ENCODE data around the gene FIGN.

FIGN gene

GRCh38 chr2:163563336-163563735 is 172.5 kb downstream of the FIGN start:
- H3K27ac ChIP-seq (ENCODE audit: insufficient read depth, low read length, poor library complexity, severe bottlenecking): no peak overlapping the region
- DNase-seq: no peak
- H3K4me3 ChIP-seq (ENCODE audit: insufficient read depth, low read depth, low read length, poor library complexity, severe bottlenecking): no peak overlapping the region
- H3K9me3 ChIP-seq (ENCODE audit: control insufficient read depth, low read length): no peaks in the 10 kb centered on the region
- no peaks in the 10 kb centered on the region for H3K36me3 ChIP-seq (ENCODE audit: control insufficient read depth, insufficient read depth, low read length)
- H3K4me1 ChIP-seq (ENCODE audit: control insufficient read depth, insufficient read depth, low read length, poor library complexity, severe bottlenecking): no peaks in the 10 kb centered on the region
- no peaks in the 10 kb centered on the region for H3K27me3 ChIP-seq (replicated peaks; ENCODE audit: control insufficient read depth, insufficient read depth, low read length, poor library complexity, severe bottlenecking)

- Histone ChIP-seq H3K9me3 (ENCODE audit: control insufficient read depth, low read length) (no peaks in the 10 kb centered on the region), H3K27me3 (replicated peaks; ENCODE audit: control insufficient read depth, insufficient read depth, low read length, poor library complexity, severe bottlenecking) (no peaks in the 10 kb centered on the region), H3K27ac (ENCODE audit: insufficient read depth, low read length, poor library complexity, severe bottlenecking) (no peak overlapping the region), H3K4me3 (ENCODE audit: insufficient read depth, low read depth, low read length, poor library complexity, severe bottlenecking) (no peak overlapping the region), H3K36me3 (ENCODE audit: control insufficient read depth, insufficient read depth, low read length) (no peaks in the 10 kb centered on the region), H3K4me1 (ENCODE audit: control insufficient read depth, insufficient read depth, low read length, poor library complexity, severe bottlenecking) (no peaks in the 10 kb centered on the region)
- DNase-seq: no peak
Measured at GRCh38 chr2:163558251-163559021, 177.4 kb downstream of the FIGN start.

DNA sequence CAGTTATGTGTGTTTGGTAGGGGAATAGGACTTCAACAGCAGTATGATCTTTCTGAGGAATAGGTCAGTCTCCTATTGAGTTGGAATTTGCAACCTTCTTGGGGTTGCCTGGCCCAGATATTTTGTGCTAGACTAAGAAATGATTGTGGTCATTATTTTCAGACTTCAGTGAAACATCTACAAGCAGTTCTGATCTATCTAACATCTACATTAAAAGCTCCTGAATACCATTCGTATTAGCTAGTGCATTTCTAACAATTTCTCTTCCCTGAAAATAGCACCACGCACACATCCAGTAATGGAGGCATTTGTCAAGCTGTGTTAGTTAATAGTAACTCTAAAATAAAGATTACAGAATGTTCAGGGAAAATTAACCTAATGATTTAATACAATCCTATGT is 179.3 kb downstream of the FIGN start:
- H3K9me3 ChIP-seq (ENCODE audit: control insufficient read depth, low read length): no peaks in the 10 kb centered on the region

DNA sequence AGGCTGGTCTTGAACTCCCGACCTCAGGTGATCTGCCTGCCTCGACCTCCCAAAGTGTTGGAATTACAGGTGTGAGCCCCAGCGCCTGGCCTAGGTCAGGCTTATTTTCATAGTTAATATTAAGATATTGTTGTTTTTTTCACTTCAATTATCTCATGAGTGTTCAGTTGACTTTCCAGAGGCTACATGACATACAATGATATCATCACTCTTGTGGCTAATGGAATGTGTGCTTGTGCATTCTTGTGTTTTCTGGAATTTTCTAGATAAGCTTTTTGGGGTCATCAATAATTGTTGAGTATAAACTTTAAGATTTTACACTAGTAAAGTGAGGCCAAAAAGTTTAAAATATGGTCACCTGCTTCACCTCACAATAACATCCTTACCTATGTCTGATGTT is 180.9 kb downstream of the FIGN start:
- Histone ChIP-seq H3K36me3 (ENCODE audit: control insufficient read depth, insufficient read depth, low read length) (no peaks in the 10 kb centered on the region), H3K27me3 (replicated peaks; ENCODE audit: control insufficient read depth, insufficient read depth, low read length, poor library complexity, severe bottlenecking) (no peaks in the 10 kb centered on the region), H3K27ac (ENCODE audit: insufficient read depth, low read length, poor library complexity, severe bottlenecking) (no peak overlapping the region), H3K9me3 (ENCODE audit: control insufficient read depth, low read length) (no peaks in the 10 kb centered on the region), H3K4me1 (ENCODE audit: control insufficient read depth, insufficient read depth, low read length, poor library complexity, severe bottlenecking) (no peaks in the 10 kb centered on the region), H3K4me3 (ENCODE audit: insufficient read depth, low read depth, low read length, poor library complexity, severe bottlenecking) (no peak overlapping the region)
- DNase-seq: no peak

More for the DNA sequence above, 179.3 kb downstream of the FIGN start:
- no peaks in the 10 kb centered on the region for H3K4me1 ChIP-seq (ENCODE audit: control insufficient read depth, insufficient read depth, low read length, poor library complexity, severe bottlenecking)
- H3K36me3 ChIP-seq (ENCODE audit: control insufficient read depth, insufficient read depth, low read length): no peaks in the 10 kb centered on the region
- no peak for DNase-seq
- H3K27ac ChIP-seq (ENCODE audit: insufficient read depth, low read length, poor library complexity, severe bottlenecking): no peak overlapping the region
- H3K27me3 ChIP-seq (replicated peaks; ENCODE audit: control insufficient read depth, insufficient read depth, low read length, poor library complexity, severe bottlenecking): no peaks in the 10 kb centered on the region
- H3K4me3 ChIP-seq (ENCODE audit: insufficient read depth, low read depth, low read length, poor library complexity, severe bottlenecking): no peak overlapping the region

- Histone ChIP-seq H3K4me1 (ENCODE audit: control insufficient read depth, insufficient read depth, low read length, poor library complexity, severe bottlenecking) (no peaks in the 10 kb centered on the region), H3K27ac (ENCODE audit: insufficient read depth, low read length, poor library complexity, severe bottlenecking) (no peak overlapping the region), H3K36me3 (ENCODE audit: control insufficient read depth, insufficient read depth, low read length) (no peaks in the 10 kb centered on the region), H3K27me3 (replicated peaks; ENCODE audit: control insufficient read depth, insufficient read depth, low read length, poor library complexity, severe bottlenecking) (no peaks in the 10 kb centered on the region), H3K9me3 (ENCODE audit: control insufficient read depth, low read length) (no peaks in the 10 kb centered on the region), H3K4me3 (ENCODE audit: insufficient read depth, low read depth, low read length, poor library complexity, severe bottlenecking) (no peak overlapping the region)
- no peak for DNase-seq
Measured at GRCh38 chr2:163553601-163554000, 182.2 kb downstream of the FIGN start.

GRCh38 chr2:163552758-163553157 is 183.1 kb downstream of the FIGN start:
- no peak for DNase-seq
- H3K36me3 ChIP-seq (ENCODE audit: control insufficient read depth, insufficient read depth, low read length): no peaks in the 10 kb centered on the region
- H3K9me3 ChIP-seq (ENCODE audit: control insufficient read depth, low read length): no peaks in the 10 kb centered on the region
- no peak overlapping the region for H3K27ac ChIP-seq (ENCODE audit: insufficient read depth, low read length, poor library complexity, severe bottlenecking)
- no peaks in the 10 kb centered on the region for H3K4me1 ChIP-seq (ENCODE audit: control insufficient read depth, insufficient read depth, low read length, poor library complexity, severe bottlenecking)
- no peaks in the 10 kb centered on the region for H3K27me3 ChIP-seq (replicated peaks; ENCODE audit: control insufficient read depth, insufficient read depth, low read length, poor library complexity, severe bottlenecking)
- H3K4me3 ChIP-seq (ENCODE audit: insufficient read depth, low read depth, low read length, poor library complexity, severe bottlenecking): no peak overlapping the region

DNA sequence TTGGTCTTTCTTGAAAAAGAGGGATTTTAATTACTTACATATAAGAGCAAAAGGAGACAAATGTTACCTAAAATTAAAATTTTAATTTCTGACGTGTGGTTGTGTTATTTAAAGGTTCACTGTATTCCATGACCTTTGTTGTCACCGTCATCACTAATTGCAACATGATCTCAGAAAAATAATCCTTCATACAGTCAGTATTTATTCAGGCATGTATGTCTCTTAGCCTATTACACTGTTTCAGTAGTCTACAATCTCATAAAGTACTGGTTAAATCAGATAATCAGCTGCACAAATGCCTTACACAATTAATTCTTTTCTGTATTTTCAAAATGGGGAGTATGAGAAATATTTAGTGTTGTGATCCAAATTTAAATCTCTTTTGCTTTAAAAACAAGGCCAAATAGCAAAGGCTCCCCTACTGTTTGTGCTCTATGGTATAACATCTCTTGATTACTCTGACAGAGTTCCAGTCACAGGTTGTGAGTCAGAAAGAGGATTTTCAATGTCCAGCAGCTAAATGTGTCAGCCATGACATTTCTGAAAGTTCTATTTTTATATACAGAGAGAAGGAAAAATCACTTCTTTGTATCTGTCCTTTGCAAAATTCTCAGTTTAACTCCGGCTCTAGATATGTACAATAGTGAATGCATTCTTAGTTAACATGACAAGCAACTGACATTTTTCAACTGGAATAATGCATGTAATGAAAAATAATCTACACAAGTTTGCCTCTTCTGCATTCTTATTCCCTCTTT is 184.0 kb downstream of the FIGN start:
- no peak for DNase-seq
- Histone ChIP-seq H3K27me3 (replicated peaks; ENCODE audit: control insufficient read depth, insufficient read depth, low read length, poor library complexity, severe bottlenecking) (no peaks in the 10 kb centered on the region), H3K27ac (ENCODE audit: insufficient read depth, low read length, poor library complexity, severe bottlenecking) (no peak overlapping the region), H3K4me1 (ENCODE audit: control insufficient read depth, insufficient read depth, low read length, poor library complexity, severe bottlenecking) (no peaks in the 10 kb centered on the region), H3K36me3 (ENCODE audit: control insufficient read depth, insufficient read depth, low read length) (no peaks in the 10 kb centered on the region), H3K4me3 (ENCODE audit: insufficient read depth, low read depth, low read length, poor library complexity, severe bottlenecking) (no peak overlapping the region), H3K9me3 (ENCODE audit: control insufficient read depth, low read length) (no peaks in the 10 kb centered on the region)

DNA sequence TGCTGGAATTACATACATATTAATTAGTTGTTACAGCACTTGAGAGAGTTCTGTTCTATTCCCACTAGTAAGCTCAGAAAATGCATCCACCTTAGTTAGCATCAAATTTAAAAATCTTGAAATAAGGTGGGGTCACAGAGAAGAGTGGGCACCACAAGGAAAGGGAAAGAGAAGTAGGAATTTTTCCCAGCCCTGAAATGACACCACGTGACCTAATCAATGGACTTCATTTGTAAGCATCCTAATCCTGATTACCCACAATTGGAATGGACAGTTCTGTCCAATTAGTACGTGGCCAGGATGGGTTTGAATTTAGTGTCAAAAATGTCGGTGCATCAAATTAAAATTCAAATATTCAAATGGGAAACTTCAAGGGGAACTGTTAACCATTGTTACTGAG is 186.8 kb downstream of the FIGN start:
- no peak overlapping the region for H3K4me3 ChIP-seq (ENCODE audit: insufficient read depth, low read depth, low read length, poor library complexity, severe bottlenecking)
- no peaks in the 10 kb centered on the region for H3K27me3 ChIP-seq (replicated peaks; ENCODE audit: control insufficient read depth, insufficient read depth, low read length, poor library complexity, severe bottlenecking)
- no peaks in the 10 kb centered on the region for H3K36me3 ChIP-seq (ENCODE audit: control insufficient read depth, insufficient read depth, low read length)
- H3K9me3 ChIP-seq (ENCODE audit: control insufficient read depth, low read length): no peaks in the 10 kb centered on the region
- no peaks in the 10 kb centered on the region for H3K4me1 ChIP-seq (ENCODE audit: control insufficient read depth, insufficient read depth, low read length, poor library complexity, severe bottlenecking)
- H3K27ac ChIP-seq (ENCODE audit: insufficient read depth, low read length, poor library complexity, severe bottlenecking): no peak overlapping the region
- DNase-seq: no peak
